ENCODE measurements around the gene GINS1. TPM values are rescaled to one million over a fixed set of nuclear protein-coding genes. Genes with fewer than 3 reads are reported as not detected.

GINS1 gene
- total and polyA plus RNA-seq, 2 of the 13 experiments (the other 11 are each of a cell fraction or from before 2014, with no cell fraction given): 14.6 to 59.9 TPM

- TF ChIP-seq, protein P1, sequence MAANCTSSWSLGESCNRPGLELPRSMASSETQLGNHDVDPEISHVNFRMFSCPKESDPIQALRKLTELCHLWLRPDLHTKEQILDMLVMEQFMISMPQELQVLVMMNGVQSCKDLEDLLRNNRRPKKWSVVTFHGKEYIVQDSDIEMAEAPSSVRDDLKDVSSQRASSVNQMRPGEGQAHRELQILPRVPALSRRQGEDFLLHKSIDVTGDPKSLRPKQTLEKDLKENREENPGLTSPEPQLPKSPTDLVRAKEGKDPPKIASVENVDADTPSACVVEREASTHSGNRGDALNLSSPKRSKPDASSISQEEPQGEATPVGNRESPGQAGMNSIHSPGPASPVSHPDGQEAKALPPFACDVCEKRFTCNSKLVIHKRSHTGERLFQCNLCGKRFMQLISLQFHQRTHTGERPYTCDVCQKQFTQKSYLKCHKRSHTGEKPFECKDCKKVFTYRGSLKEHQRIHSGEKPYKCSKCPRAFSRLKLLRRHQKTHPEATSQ (CRISPR knock-in tag; IDR thresholded peaks at IDR 0.05; ENCODE audit: borderline replicate concordance): no peak
- no peak for TF ChIP-seq KAT8 (CRISPR knock-in tag; IDR thresholded peaks at IDR 0.05)
- TF ChIP-seq ZNF383 (CRISPR knock-in tag; IDR thresholded peaks at IDR 0.05; ENCODE audit: borderline replicate concordance): no peak
- TF ChIP-seq, protein P2, sequence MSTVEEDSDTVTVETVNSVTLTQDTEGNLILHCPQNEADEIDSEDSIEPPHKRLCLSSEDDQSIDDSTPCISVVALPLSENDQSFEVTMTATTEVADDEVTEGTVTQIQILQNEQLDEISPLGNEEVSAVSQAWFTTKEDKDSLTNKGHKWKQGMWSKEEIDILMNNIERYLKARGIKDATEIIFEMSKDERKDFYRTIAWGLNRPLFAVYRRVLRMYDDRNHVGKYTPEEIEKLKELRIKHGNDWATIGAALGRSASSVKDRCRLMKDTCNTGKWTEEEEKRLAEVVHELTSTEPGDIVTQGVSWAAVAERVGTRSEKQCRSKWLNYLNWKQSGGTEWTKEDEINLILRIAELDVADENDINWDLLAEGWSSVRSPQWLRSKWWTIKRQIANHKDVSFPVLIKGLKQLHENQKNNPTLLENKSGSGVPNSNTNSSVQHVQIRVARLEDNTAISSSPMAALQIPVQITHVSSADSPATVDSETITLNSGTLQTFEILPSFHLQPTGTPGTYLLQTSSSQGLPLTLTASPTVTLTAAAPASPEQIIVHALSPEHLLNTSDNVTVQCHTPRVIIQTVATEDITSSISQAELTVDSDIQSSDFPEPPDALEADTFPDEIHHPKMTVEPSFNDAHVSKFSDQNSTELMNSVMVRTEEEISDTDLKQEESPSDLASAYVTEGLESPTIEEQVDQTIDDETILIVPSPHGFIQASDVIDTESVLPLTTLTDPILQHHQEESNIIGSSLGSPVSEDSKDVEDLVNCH (CRISPR knock-in tag; IDR thresholded peaks at IDR 0.05): no peak
- no peak for TF ChIP-seq NBN (conservative IDR thresholded peaks at IDR 0.05)
- TF ChIP-seq NCOA2 (CRISPR knock-in tag; IDR thresholded peaks at IDR 0.05): no peak
- no peak for TF ChIP-seq RAD21 (CRISPR knock-in tag; IDR thresholded peaks at IDR 0.05)
- no peak for TF ChIP-seq WIZ (CRISPR knock-in tag; IDR thresholded peaks at IDR 0.05)
- no peak for TF ChIP-seq KLF13 (CRISPR knock-in tag; IDR thresholded peaks at IDR 0.05)
- no peak for TF ChIP-seq ZNF747 (CRISPR knock-in tag; IDR thresholded peaks at IDR 0.05; ENCODE audit: borderline replicate concordance)
- TF ChIP-seq ZNF761 (CRISPR knock-in tag; conservative IDR thresholded peaks at IDR 0.05): no peak
- no peak for TF ChIP-seq ZNF329 (CRISPR knock-in tag; IDR thresholded peaks at IDR 0.05; ENCODE audit: low read depth)
- no peak for TF ChIP-seq SIN3B (IDR thresholded peaks at IDR 0.05; ENCODE audit: low read length)
- no peak for TF ChIP-seq FUBP1 (CRISPR knock-in tag; IDR thresholded peaks at IDR 0.05; ENCODE audit: borderline replicate concordance)
Measured at GRCh38 chr20:25421102-25421501, 13.6 kb downstream of the GINS1 start (continued).

Data from HepG2 (cell line).